GM12873 (cell line): ENCODE measurements around the gene MACROD1.

Source experiments
- TF ChIP-seq, protein P1 (sequence below): IDR thresholded peaks from 2 replicates; pipeline ENCODE4 v1.5.1; 2012; ENCODE audit warnings: low read depth, mild to moderate bottlenecking, moderate library complexity, low read length, control low read depth; ENCODE audit not compliant: insufficient read depth; ENCODE audit errors: missing control alignments

MACROD1 gene

DNA sequence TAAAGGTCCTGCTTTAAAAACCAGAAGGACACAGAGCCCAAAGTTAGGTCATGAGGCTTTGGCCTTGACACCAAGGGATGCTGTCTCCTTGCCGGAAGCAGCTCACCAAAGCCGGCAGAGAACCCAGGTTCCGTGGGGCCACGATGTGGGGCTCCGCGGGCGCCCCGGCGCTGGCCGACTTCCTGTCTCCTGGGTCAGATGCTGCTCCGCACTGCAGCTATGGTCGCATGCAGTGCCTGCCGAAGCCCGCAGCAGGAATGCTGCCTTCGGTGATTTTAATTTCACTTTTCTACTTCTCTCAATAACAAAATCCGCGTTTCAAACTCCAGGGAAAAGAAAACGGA, 180.1 kb downstream of the MACROD1 start:
- TF ChIP-seq, protein P1, sequence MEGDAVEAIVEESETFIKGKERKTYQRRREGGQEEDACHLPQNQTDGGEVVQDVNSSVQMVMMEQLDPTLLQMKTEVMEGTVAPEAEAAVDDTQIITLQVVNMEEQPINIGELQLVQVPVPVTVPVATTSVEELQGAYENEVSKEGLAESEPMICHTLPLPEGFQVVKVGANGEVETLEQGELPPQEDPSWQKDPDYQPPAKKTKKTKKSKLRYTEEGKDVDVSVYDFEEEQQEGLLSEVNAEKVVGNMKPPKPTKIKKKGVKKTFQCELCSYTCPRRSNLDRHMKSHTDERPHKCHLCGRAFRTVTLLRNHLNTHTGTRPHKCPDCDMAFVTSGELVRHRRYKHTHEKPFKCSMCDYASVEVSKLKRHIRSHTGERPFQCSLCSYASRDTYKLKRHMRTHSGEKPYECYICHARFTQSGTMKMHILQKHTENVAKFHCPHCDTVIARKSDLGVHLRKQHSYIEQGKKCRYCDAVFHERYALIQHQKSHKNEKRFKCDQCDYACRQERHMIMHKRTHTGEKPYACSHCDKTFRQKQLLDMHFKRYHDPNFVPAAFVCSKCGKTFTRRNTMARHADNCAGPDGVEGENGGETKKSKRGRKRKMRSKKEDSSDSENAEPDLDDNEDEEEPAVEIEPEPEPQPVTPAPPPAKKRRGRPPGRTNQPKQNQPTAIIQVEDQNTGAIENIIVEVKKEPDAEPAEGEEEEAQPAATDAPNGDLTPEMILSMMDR = no peak

DNA sequence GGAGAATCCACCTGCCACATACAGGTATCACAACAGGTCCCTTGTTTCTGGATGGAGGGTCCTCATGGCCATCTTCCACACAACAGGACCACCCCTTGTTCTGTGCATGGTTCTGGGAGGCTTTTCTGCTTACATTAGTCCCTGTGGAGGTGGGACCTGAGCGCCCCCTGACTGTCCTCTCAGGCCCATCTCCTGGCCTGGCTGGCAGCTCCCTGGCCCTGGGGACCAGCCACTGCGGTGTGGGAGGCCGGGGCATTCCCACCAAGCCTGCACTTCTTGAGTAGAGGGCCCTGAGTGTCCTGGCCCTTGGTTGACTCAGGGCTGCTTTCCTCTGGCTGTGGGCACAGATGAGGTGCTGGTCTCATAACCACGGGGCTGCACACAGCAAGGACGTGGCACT, 186.5 kb downstream of the MACROD1 start:
- TF ChIP-seq, protein P1 = no peak

GRCh38 chr11:63978551-63979239, 187.2 kb downstream of the MACROD1 start:
- TF ChIP-seq, protein P1 = no peak

GRCh38 chr11:63974259-63975143, 191.4 kb downstream of the MACROD1 start, which contains the start of gene COX8A:
COX8A (plus strand) TSS chr11:63974620; CDS start chr11:63974681, 61 bp downstream.
- TF ChIP-seq, protein P1 = no peak

GRCh38 chr11:63970902-63971301, 195.0 kb downstream of the MACROD1 start:
- TF ChIP-seq, protein P1 = no peak

- TF ChIP-seq, protein P1 = no peak
Observed at GRCh38 chr11:63969461-63969860, 196.5 kb downstream of the MACROD1 start.

GRCh38 chr11:63966444-63966843, 199.5 kb downstream of the MACROD1 start:
- TF ChIP-seq, protein P1 = no peak
